Sigmoid colon (tissue), 3 donors: ENCODE data around the gene ASS1.

Experiments used
- CTCF ChIP-seq, 4 experiments: fragments of 450-650 bp in 3 of 4; fragments of 200-600 bp in 1 of 4; IDR thresholded peaks; one replicate each; pipeline ENCODE4 v1.5.1; 2016 to 2019; ENCODE audit warnings: antibody characterized with exemption in 4 of 4, mild to moderate bottlenecking in 3 of 4, moderate library complexity in 2 of 4
- POLR2A ChIP-seq, 2 donors: fragments of 450-650 bp; IDR thresholded peaks; one replicate each; pipeline ENCODE4 v1.6.1; 2016; ENCODE audit warnings: antibody characterized with exemption in 2 of 2, mild to moderate bottlenecking in 2 of 2, moderate library complexity in 2 of 2

GRCh38 chr9:130451004-130451390 is 6.2 kb downstream of the ASS1 start:
- no peak for TF ChIP-seq CTCF (IDR thresholded peaks at IDR 0.05)
- TF ChIP-seq POLR2A (IDR thresholded peaks at IDR 0.05): no peak
